Neural progenitor cell (in vitro differentiated cells): ENCODE data around the gene SLC35A2. TPM values are rescaled to one million over a fixed set of nuclear protein-coding genes. Genes with fewer than 3 reads are reported as not detected.

Source experiments
- DNase-seq: peaks from one replicate; pipeline ENCODE4 v3.0.0-alpha.2; 2016; ENCODE audit warnings: low spot score
- H2AFZ ChIP-seq: fragments of 200-600 bp; sonication (generic); replicated peaks from 2 replicates; pipeline ENCODE4 v1.6.1; 2016; ENCODE audit warnings: antibody characterized with exemption
- H3F3A ChIP-seq: fragments of 200-600 bp; sonication (generic); 2 replicates; pipeline ENCODE4 v1.6.1; 2016; ENCODE audit warnings: antibody characterized with exemption, low read depth
- H3K27ac ChIP-seq: fragments of 200-600 bp; sonication (generic); 2 replicates; pipeline ENCODE4 v1.5.1; 2016; ENCODE audit warnings: mild to moderate bottlenecking
- H3K27me3 ChIP-seq: fragments of 200-600 bp; sonication (generic); 2 replicates; pipeline ENCODE4 v1.6.1; 2016; ENCODE audit warnings: mild to moderate bottlenecking, moderate library complexity
- H3K36me3 ChIP-seq: fragments of 200-600 bp; sonication (generic); 2 replicates; pipeline ENCODE4 v1.5.1; 2016
- H3K4me1 ChIP-seq: fragments of 200-600 bp; sonication (generic); 2 replicates; pipeline ENCODE4 v1.6.1; 2016; ENCODE audit warnings: mixed run types
- H3K4me2 ChIP-seq: fragments of 200-600 bp; sonication (generic); 2 replicates; pipeline ENCODE4 v1.6.1; 2016
- H3K4me3 ChIP-seq: fragments of 200-600 bp; sonication (generic); 2 replicates; pipeline ENCODE4 v1.5.1; 2016
- H3K79me2 ChIP-seq: fragments of 200-600 bp; sonication (generic); 2 replicates; pipeline ENCODE4 v1.6.1; 2016; ENCODE audit warnings: low read depth
- H3K9ac ChIP-seq: fragments of 200-600 bp; sonication (generic); 2 replicates; pipeline ENCODE4 v1.6.1; 2016
- H3K9me3 ChIP-seq: fragments of 200-600 bp; sonication (generic); 2 replicates; pipeline ENCODE4 v1.5.1; 2016; ENCODE audit warnings: low read depth
- H4K20me1 ChIP-seq: fragments of 200-600 bp; sonication (generic); 2 replicates; pipeline ENCODE4 v1.6.1; 2016; ENCODE audit warnings: low read depth
- H3K27ac Mint-ChIP-seq: 3 replicates; pipeline ENCODE4 v1.8.0; 2021; ENCODE audit warnings: mixed read lengths
- H3K27me3 Mint-ChIP-seq: 2 replicates; pipeline ENCODE4 v1.8.0; 2022; ENCODE audit warnings: low read depth, mild to moderate bottlenecking, inconsistent platforms, moderate library complexity, mixed read lengths; ENCODE audit not compliant: insufficient read depth
- H3K36me3 Mint-ChIP-seq: 3 replicates; pipeline ENCODE4 v1.8.0; 2021; ENCODE audit warnings: mixed read lengths
- H3K4me1 Mint-ChIP-seq: 3 replicates; pipeline ENCODE4 v1.8.0; 2021; ENCODE audit warnings: mixed read lengths
- H3K4me3 Mint-ChIP-seq: 3 replicates; pipeline ENCODE4 v1.8.0; 2021; ENCODE audit warnings: mild to moderate bottlenecking, moderate library complexity, mixed read lengths
- H3K9me3 Mint-ChIP-seq: 3 replicates; pipeline ENCODE4 v1.8.0; 2020; ENCODE audit warnings: mixed read lengths
- CTCF ChIP-seq: fragments of 200-600 bp; sonication (generic); IDR thresholded peaks from 2 replicates; pipeline ENCODE4 v1.5.1; 2017; ENCODE audit warnings: antibody characterized with exemption, mild to moderate bottlenecking
- EZH2 ChIP-seq: fragments of 200-600 bp; sonication (generic); IDR thresholded peaks from 2 replicates; pipeline ENCODE4 v1.6.1; 2017; ENCODE audit warnings: antibody characterized with exemption, mild to moderate bottlenecking, moderate library complexity
- EZH2phosphoT487 ChIP-seq: fragments of 200-600 bp; sonication (generic); IDR thresholded peaks from 2 replicates; pipeline ENCODE4 v1.6.1; 2017; ENCODE audit warnings: antibody characterized with exemption
- total RNA-seq: library from RNA; depleted of rRNA; stranded (reverse); fragments of >200 nt; gene quantifications from 2 replicates; pipeline ENCODE4 v1.2.3, GENCODE V29; 2015; ENCODE audit warnings: low replicate concordance

SLC35A2 gene
- total RNA-seq, 1 donor from 2014 or later: 8.6 TPM

- Mint-ChIP-seq H3K36me3 (peaks cover 10% of the 10 kb centered on the region), H3K9me3 (peaks cover 14% of the 10 kb centered on the region)
- peaks cover 3% of the 10 kb centered on the region for H3F3A ChIP-seq
These were observed 23.3 kb upstream of the SLC35A2 start for GRCh38 chrX:48934581-48935300.

GRCh38 chrX:48933757-48934156 is 22.3 kb upstream of the SLC35A2 start:
- Histone ChIP-seq H3K4me1 (no peaks in the 10 kb centered on the region), H3K4me3 (no peak overlapping the region), H4K20me1 (peaks cover 15% of the 10 kb centered on the region), H3K27ac (no peak overlapping the region), H3K27me3 (no peaks in the 10 kb centered on the region), H2AFZ (no peak overlapping the region), H3K36me3 (no peaks in the 10 kb centered on the region), H3K4me2 (no peak overlapping the region), H3K9ac (no peak overlapping the region), H3K79me2 (peaks cover 25% of the 10 kb centered on the region), H3K9me3 (no peaks in the 10 kb centered on the region), H3F3A (peaks cover 5% of the 10 kb centered on the region)
- no peak for DNase-seq
- no peaks in the 10 kb centered on the region for H3K4me1 Mint-ChIP-seq
- H3K27me3 Mint-ChIP-seq: peaks cover under 1% of the 10 kb centered on the region
- H3K36me3 Mint-ChIP-seq: peaks cover 10% of the 10 kb centered on the region
- TF ChIP-seq EZH2phosphoT487 (no peak), CTCF (no peak), EZH2 (no peak)
- H3K27ac Mint-ChIP-seq: no peak overlapping the region
- H3K9me3 Mint-ChIP-seq: peaks cover 10% of the 10 kb centered on the region
- no peak overlapping the region for H3K4me3 Mint-ChIP-seq

More at GRCh38 chrX:48934581-48935300, 23.3 kb upstream of the SLC35A2 start:
- Histone ChIP-seq H3K9ac (no peak overlapping the region), H2AFZ (no peak overlapping the region), H3K4me3 (no peak overlapping the region), H3K4me2 (no peak overlapping the region), H3K79me2 (peaks cover 35% of the 10 kb centered on the region), H3K36me3 (no peaks in the 10 kb centered on the region), H3K9me3 (no peaks in the 10 kb centered on the region), H3K27me3 (no peaks in the 10 kb centered on the region), H4K20me1 (peaks cover 15% of the 10 kb centered on the region), H3K27ac (no peak overlapping the region), H3K4me1 (no peaks in the 10 kb centered on the region)
- no peak for DNase-seq
- Mint-ChIP-seq H3K27me3 (peaks cover 2% of the 10 kb centered on the region), H3K27ac (no peak overlapping the region), H3K4me1 (no peaks in the 10 kb centered on the region), H3K4me3 (peak overlapping the region; percentile 27)
- no peak for TF ChIP-seq EZH2
- no peak for TF ChIP-seq CTCF
- no peak for TF ChIP-seq EZH2phosphoT487

- Histone ChIP-seq H3K4me3 (peak overlapping the region; percentile 6), H3K4me2 (peak overlapping the region; percentile 68), H4K20me1 (no peaks in the 10 kb centered on the region), H3K27me3 (no peaks in the 10 kb centered on the region), H3K79me2 (peaks cover 10% of the 10 kb centered on the region), H3K27ac (peak overlapping the region; percentile 51), H3F3A (peaks cover 20% of the 10 kb centered on the region), H3K36me3 (no peaks in the 10 kb centered on the region), H3K4me1 (peaks cover 17% of the 10 kb centered on the region), H3K9me3 (no peaks in the 10 kb centered on the region), H3K9ac (no peak overlapping the region), H2AFZ (no peak overlapping the region)
- DNase-seq: peak; percentile 55
- Mint-ChIP-seq H3K4me1 (peaks cover 5% of the 10 kb centered on the region), H3K9me3 (peaks cover 13% of the 10 kb centered on the region), H3K36me3 (peaks cover 14% of the 10 kb centered on the region), H3K27me3 (no peaks in the 10 kb centered on the region), H3K4me3 (no peak overlapping the region), H3K27ac (no peak overlapping the region)
- TF ChIP-seq CTCF (no peak), EZH2phosphoT487 (no peak), EZH2 (no peak)
These were observed 16.4 kb upstream of the SLC35A2 start for GRCh38 chrX:48927736-48928382.
